T-helper 17 cell (primary cell): ENCODE data around the gene ANAPC2. TPM values are rescaled to one million over a fixed set of nuclear protein-coding genes. Genes with fewer than 3 reads are reported as not detected.
A peak's percentile ranks its signal among the peaks of the same experiment; 100 is the strongest.

Source experiments
- ATAC-seq: fragments of 150-1000 bp; cut with Tn5 transposase; 2 replicates; pipeline ENCODE4 v1.10.0; 2021; ENCODE audit warnings: mild to moderate bottlenecking, moderate library complexity
- DNase-seq, 3 donors: peaks; one replicate each; pipeline versions ENCODE4 v3.0.0 to v3.0.0-alpha.2; 2020 to 2021
- H3K9me3 ChIP-seq: one replicate; pipeline ENCODE4 v1.7.0; 2013; ENCODE audit warnings: low read length, mild to moderate bottlenecking; ENCODE audit not compliant: control insufficient read depth, poor library complexity, severe bottlenecking
- H3K27ac Mint-ChIP-seq: one replicate; pipeline ENCODE4 v1.8.0; 2022; ENCODE audit warnings: mild to moderate bottlenecking, moderate library complexity, mixed read lengths
- H3K27me3 Mint-ChIP-seq: one replicate; pipeline ENCODE4 v1.8.0; 2022; ENCODE audit warnings: mixed read lengths
- H3K36me3 Mint-ChIP-seq: one replicate; pipeline ENCODE4 v1.8.0; 2022; ENCODE audit warnings: low read depth, mixed read lengths
- H3K4me1 Mint-ChIP-seq: one replicate; pipeline ENCODE4 v1.8.0; 2022; ENCODE audit warnings: mild to moderate bottlenecking, mixed read lengths
- H3K4me3 Mint-ChIP-seq: one replicate; pipeline ENCODE4 v1.8.0; 2022; ENCODE audit warnings: mild to moderate bottlenecking, moderate library complexity, mixed read lengths
- total RNA-seq, 4 donors: library from RNA in 2 of 4; stranded (reverse) in 2 of 4; gene quantifications; one replicate each; pipeline ENCODE4 v1.2.3 and lab custom pipeline; 2022 to 2026

Gene ANAPC2
- total RNA-seq, 2 donors from 2014 or later, result 114 to 116 TPM

GRCh38 chr9:137215196-137215986 is 27.0 kb upstream of the ANAPC2 start:
- Mint-ChIP-seq H3K27me3 (no peaks in the 10 kb centered on the region), H3K4me3 (no peak overlapping the region), H3K4me1 (no peaks in the 10 kb centered on the region), H3K27ac (no peak overlapping the region), H3K36me3 (no peaks in the 10 kb centered on the region)
- no peak for ATAC-seq
- no peak for DNase-seq
- H3K9me3 ChIP-seq, result no peaks in the 10 kb centered on the region

- Mint-ChIP-seq H3K36me3 (no peaks in the 10 kb centered on the region), H3K27me3 (no peaks in the 10 kb centered on the region), H3K27ac (no peak overlapping the region), H3K4me3 (no peak overlapping the region), H3K4me1 (no peaks in the 10 kb centered on the region)
- H3K9me3 ChIP-seq, result no peaks in the 10 kb centered on the region
- ATAC-seq (no peak), DNase-seq (no peak)
These were observed 26.3 kb upstream of the ANAPC2 start for GRCh38 chr9:137214620-137215019.

- Mint-ChIP-seq H3K27ac (no peak overlapping the region), H3K4me3 (no peak overlapping the region)
- no peak for ATAC-seq
These were observed 25.1 kb upstream of the ANAPC2 start for GRCh38 chr9:137213160-137214060.

GRCh38 chr9:137212520-137212919 is 24.2 kb upstream of the ANAPC2 start:
- no peaks in the 10 kb centered on the region for H3K27me3 Mint-ChIP-seq
- no peak for ATAC-seq
- H3K4me3 Mint-ChIP-seq, result no peak overlapping the region

More at GRCh38 chr9:137213160-137214060, 25.1 kb upstream of the ANAPC2 start:
- H3K36me3 Mint-ChIP-seq, result no peaks in the 10 kb centered on the region
- DNase-seq, result no peak
- no peaks in the 10 kb centered on the region for H3K27me3 Mint-ChIP-seq
- H3K9me3 ChIP-seq, result no peaks in the 10 kb centered on the region
- H3K4me1 Mint-ChIP-seq, result peaks cover 1% of the 10 kb centered on the region

GRCh38 chr9:137211532-137211931 is 23.2 kb upstream of the ANAPC2 start:
- DNase-seq (no peak), ATAC-seq (no peak)
- Mint-ChIP-seq H3K4me3 (no peak overlapping the region), H3K36me3 (peaks cover 5% of the 10 kb centered on the region), H3K27ac (peak overlapping the region; percentile 68), H3K4me1 (peaks cover 12% of the 10 kb centered on the region), H3K27me3 (no peaks in the 10 kb centered on the region)
- H3K9me3 ChIP-seq, result no peaks in the 10 kb centered on the region

More at GRCh38 chr9:137212520-137212919, 24.2 kb upstream of the ANAPC2 start:
- Mint-ChIP-seq H3K27ac (no peak overlapping the region), H3K4me1 (peaks cover 2% of the 10 kb centered on the region), H3K36me3 (peaks cover under 1% of the 10 kb centered on the region)
- DNase-seq, result no peak
- no peaks in the 10 kb centered on the region for H3K9me3 ChIP-seq

- no peaks in the 10 kb centered on the region for H3K9me3 ChIP-seq
- Mint-ChIP-seq H3K27ac (peak overlapping the region; percentile 93), H3K36me3 (peaks cover 5% of the 10 kb centered on the region), H3K4me3 (peak overlapping the region; percentile 91), H3K4me1 (peaks cover 29% of the 10 kb centered on the region), H3K27me3 (no peaks in the 10 kb centered on the region)
- no peak for DNase-seq
- ATAC-seq, result no peak
These were observed 18.2 kb upstream of the ANAPC2 start for GRCh38 chr9:137206602-137207001.

GRCh38 chr9:137205126-137206069 is 17.0 kb upstream of the ANAPC2 start, which contains the start of the genes NDOR1 and TMEM203:
TSS of gene NDOR1 (plus strand) at chr9:137205700. CDS start at chr9:137205778, 78 bp downstream.
TSS of gene TMEM203 (minus strand) at chr9:137205648. CDS start at chr9:137205414, 234 bp downstream.
- H3K4me3 Mint-ChIP-seq, result peak within 1 kb of the TSS; percentile 91
- H3K27ac Mint-ChIP-seq, result peak within 1 kb of the TSS; percentile 93
- peak; percentile 53 for ATAC-seq
- no peaks in the 10 kb centered on the region for H3K27me3 Mint-ChIP-seq
- H3K4me1 Mint-ChIP-seq, result peaks cover 36% of the 10 kb centered on the region
- peaks cover 5% of the 10 kb centered on the region for H3K36me3 Mint-ChIP-seq
- DNase-seq, result peak; percentile 86 to 93 (median 88)
- H3K9me3 ChIP-seq, result no peaks in the 10 kb centered on the region

- peak overlapping the region; percentile 91 for H3K4me3 Mint-ChIP-seq
- no peak for DNase-seq
- no peaks in the 10 kb centered on the region for H3K27me3 Mint-ChIP-seq
- ATAC-seq, result no peak
- H3K9me3 ChIP-seq, result no peaks in the 10 kb centered on the region
- peaks cover 5% of the 10 kb centered on the region for H3K36me3 Mint-ChIP-seq
- H3K4me1 Mint-ChIP-seq, result peaks cover 36% of the 10 kb centered on the region
- peak overlapping the region; percentile 93 for H3K27ac Mint-ChIP-seq
These were observed 16.4 kb upstream of the ANAPC2 start for GRCh38 chr9:137204731-137205125.

- peaks cover 5% of the 10 kb centered on the region for H3K36me3 Mint-ChIP-seq
- ATAC-seq (no peak), DNase-seq (no peak)
- H3K4me3 Mint-ChIP-seq, result no peak overlapping the region
- H3K4me1 Mint-ChIP-seq, result peaks cover 36% of the 10 kb centered on the region
- H3K27ac Mint-ChIP-seq, result peak overlapping the region; percentile 61
- no peaks in the 10 kb centered on the region for H3K27me3 Mint-ChIP-seq
- H3K9me3 ChIP-seq, result no peaks in the 10 kb centered on the region
These were observed 14.6 kb upstream of the ANAPC2 start for GRCh38 chr9:137202966-137203365.

GRCh38 chr9:137201205-137201868 is 13.0 kb upstream of the ANAPC2 start:
- DNase-seq (no peak), ATAC-seq (no peak)
- no peaks in the 10 kb centered on the region for H3K9me3 ChIP-seq
- Mint-ChIP-seq H3K27me3 (no peaks in the 10 kb centered on the region), H3K4me1 (peaks cover 24% of the 10 kb centered on the region), H3K4me3 (peak overlapping the region; percentile 91), H3K27ac (peak overlapping the region; percentile 79), H3K36me3 (no peaks in the 10 kb centered on the region)

GRCh38 chr9:137200311-137201204 is 12.2 kb upstream of the ANAPC2 start, which contains the start of gene TPRN:
TSS of gene TPRN (minus strand) at chr9:137200741. CDS start at chr9:137200711, 30 bp downstream.
- DNase-seq (peak; percentile 96 to 97 (median 96)), ATAC-seq (peak; percentile 97)
- Mint-ChIP-seq H3K4me3 (peak within 1 kb of the TSS; percentile 91), H3K27me3 (no peaks in the 10 kb centered on the region), H3K36me3 (no peaks in the 10 kb centered on the region), H3K27ac (peak within 1 kb of the TSS; percentile 79), H3K4me1 (peaks cover 19% of the 10 kb centered on the region)
- no peaks in the 10 kb centered on the region for H3K9me3 ChIP-seq
